Keratinocyte (primary cell): ENCODE measurements around the gene SPG7. TPM values are rescaled to one million over a fixed set of nuclear protein-coding genes. Genes with fewer than 3 reads are reported as not detected.

Experiments
- DNase-seq: peaks from one replicate; pipeline ENCODE4 v3.0.0-alpha.2; 2011; ENCODE audit warnings: low read depth, missing footprints, low spot score
- FAIRE-seq: peaks from 2 replicates; lab custom pipeline; 2011; peaks lifted over from hg19 to GRCh38; lab: Jason Lieb, UNC
- H2AFZ ChIP-seq: 2 replicates; pipeline ENCODE4 v1.6.0; 2012; ENCODE audit warnings: low read length, control low read depth, inconsistent platforms; ENCODE audit not compliant: control insufficient read depth
- H3K27ac ChIP-seq: 2 replicates; pipeline ENCODE4 v1.5.1; 2011; ENCODE audit warnings: low read length; ENCODE audit not compliant: control insufficient read depth, insufficient read depth
- H3K27me3 ChIP-seq: 3 replicates; pipeline ENCODE4 v1.6.0; 2011; ENCODE audit warnings: low read length; ENCODE audit not compliant: control insufficient read depth, insufficient read depth; ENCODE audit errors: extremely low read depth
- H3K36me3 ChIP-seq, 2 experiments: 2 replicates in 1 of 2; 3 replicates in 1 of 2; pipeline ENCODE4 v1.5.1; 2011; ENCODE audit warnings: low read length in 2 of 2, mild to moderate bottlenecking in 1 of 2; ENCODE audit not compliant: control insufficient read depth in 2 of 2, insufficient read depth in 2 of 2; ENCODE audit errors: extremely low read depth in 1 of 2
- H3K4me1 ChIP-seq: 3 replicates; pipeline ENCODE4 v1.5.1; 2011; ENCODE audit warnings: low read length; ENCODE audit not compliant: control insufficient read depth, insufficient read depth; ENCODE audit errors: extremely low read depth
- H3K4me2 ChIP-seq: 3 replicates; pipeline ENCODE4 v1.6.0; 2011; ENCODE audit warnings: low read depth, low read length; ENCODE audit not compliant: control insufficient read depth, insufficient read depth; ENCODE audit errors: extremely low read depth
- H3K4me3 ChIP-seq, 3 experiments: fragments of 200-600 bp in 1 of 3; sonication (generic) in 1 of 3; 2 replicates in 2 of 3; 3 replicates in 1 of 3; pipeline ENCODE4 v1.5.1; 2011 to 2016; ENCODE audit warnings: low read length in 3 of 3, mild to moderate bottlenecking in 3 of 3, control low read depth in 2 of 3, inconsistent platforms in 1 of 3, low read depth in 1 of 3, mixed read lengths in 1 of 3, mixed run types in 1 of 3, moderate library complexity in 1 of 3; ENCODE audit not compliant: control insufficient read depth in 2 of 3, insufficient read depth in 2 of 3; ENCODE audit errors: extremely low read depth in 1 of 3
- H3K79me2 ChIP-seq: 2 replicates; pipeline ENCODE4 v1.6.0; 2012; ENCODE audit warnings: low read length; ENCODE audit not compliant: control insufficient read depth, insufficient read depth
- H3K9ac ChIP-seq: 3 replicates; pipeline ENCODE4 v1.6.0; 2011; ENCODE audit warnings: low read length; ENCODE audit not compliant: control insufficient read depth, insufficient read depth; ENCODE audit errors: extremely low read depth
- H3K9me1 ChIP-seq: 3 replicates; pipeline ENCODE4 v1.6.0; 2011; ENCODE audit warnings: low read length; ENCODE audit not compliant: control insufficient read depth, insufficient read depth; ENCODE audit errors: extremely low read depth
- H3K9me3 ChIP-seq: 2 replicates; pipeline ENCODE4 v1.5.1; 2012; ENCODE audit warnings: low read depth, low read length; ENCODE audit not compliant: control insufficient read depth
- H4K20me1 ChIP-seq: 3 replicates; pipeline ENCODE4 v1.6.0; 2011; ENCODE audit warnings: low read length; ENCODE audit not compliant: control insufficient read depth, insufficient read depth; ENCODE audit errors: extremely low read depth
- EZH2 ChIP-seq: IDR thresholded peaks from one replicate; pipeline ENCODE4 v1.6.1; 2012; ENCODE audit warnings: inconsistent platforms, mild to moderate bottlenecking, low read length, moderate library complexity
- dilution Hi-C: fragments of 300-500 bp; cut with MboI; formaldehyde crosslinking; loops from one replicate; pipeline ENCODE4 v1.7.0; 2020; ENCODE audit warnings: low sequenced_read_pairs; ENCODE audit not compliant: extremely low pct_ligation_motif_present
- polyA plus RNA-seq, 5 experiments: library from polyadenylated mRNA; depleted of rRNA in 3 of 5; stranded (reverse) in 3 of 5; stranded (forward) in 1 of 5; unstranded in 1 of 5; fragments of >200 nt; gene quantifications; 1 replicate in 1 of 5; 2 replicates in 3 of 5; 3 replicates in 1 of 5; pipeline versions ENCODE4 v1.2.1 to v1.2.3, GENCODE V29; 2011 to 2012; ENCODE audit warnings: missing spikeins in 2 of 5, low read depth in 1 of 5, low replicate concordance in 1 of 5
- TF ChIP-seq, protein P1 (sequence below), 3 experiments: IDR thresholded peaks in 1 of 3; conservative IDR thresholded peaks in 1 of 3; optimal IDR thresholded peaks in 1 of 3; 2 replicates in 2 of 3; 3 replicates in 1 of 3; pipeline versions ENCODE3 to v1.5.1; 2011; ENCODE audit warnings: low read length in 3 of 3, mild to moderate bottlenecking in 3 of 3, moderate library complexity in 2 of 3, control low read depth in 1 of 3, inconsistent platforms in 1 of 3; ENCODE audit not compliant: insufficient read depth in 2 of 3; ENCODE audit errors: extremely low read depth in 1 of 3

SPG7 gene
- polyA plus RNA-seq, 1 donor (not counting 4 experiments of a cell fraction or from before 2014, with no cell fraction given) = 45.2 TPM

- FAIRE-seq (no peak), DNase-seq (no peak)
- peaks cover 20 to 38% of the 10 kb centered on the region in 2 experiments for H3K36me3 ChIP-seq
- H3K79me2 ChIP-seq = peaks cover 39% of the 10 kb centered on the region
- peak overlapping the region; percentile 8 for H3K27ac ChIP-seq
- dilution Hi-C loops = no loop called here
- peak overlapping the region; percentile 97 for H3K9ac ChIP-seq
- no peaks in the 10 kb centered on the region for H3K9me3 ChIP-seq
- no peaks in the 10 kb centered on the region for H3K27me3 ChIP-seq
- TF ChIP-seq EZH2 = no peak
- TF ChIP-seq, protein P1, sequence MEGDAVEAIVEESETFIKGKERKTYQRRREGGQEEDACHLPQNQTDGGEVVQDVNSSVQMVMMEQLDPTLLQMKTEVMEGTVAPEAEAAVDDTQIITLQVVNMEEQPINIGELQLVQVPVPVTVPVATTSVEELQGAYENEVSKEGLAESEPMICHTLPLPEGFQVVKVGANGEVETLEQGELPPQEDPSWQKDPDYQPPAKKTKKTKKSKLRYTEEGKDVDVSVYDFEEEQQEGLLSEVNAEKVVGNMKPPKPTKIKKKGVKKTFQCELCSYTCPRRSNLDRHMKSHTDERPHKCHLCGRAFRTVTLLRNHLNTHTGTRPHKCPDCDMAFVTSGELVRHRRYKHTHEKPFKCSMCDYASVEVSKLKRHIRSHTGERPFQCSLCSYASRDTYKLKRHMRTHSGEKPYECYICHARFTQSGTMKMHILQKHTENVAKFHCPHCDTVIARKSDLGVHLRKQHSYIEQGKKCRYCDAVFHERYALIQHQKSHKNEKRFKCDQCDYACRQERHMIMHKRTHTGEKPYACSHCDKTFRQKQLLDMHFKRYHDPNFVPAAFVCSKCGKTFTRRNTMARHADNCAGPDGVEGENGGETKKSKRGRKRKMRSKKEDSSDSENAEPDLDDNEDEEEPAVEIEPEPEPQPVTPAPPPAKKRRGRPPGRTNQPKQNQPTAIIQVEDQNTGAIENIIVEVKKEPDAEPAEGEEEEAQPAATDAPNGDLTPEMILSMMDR (optimal IDR thresholded peaks at IDR 0.05 in 1 of 3, IDR thresholded peaks at IDR 0.05 in 1 of 3, conservative IDR thresholded peaks at IDR 0.05 in 1 of 3; ENCODE audit: extremely low read depth in 1 of 3, insufficient read depth in 2 of 3, low read length in 3 of 3) = no peak
- peaks cover 13% of the 10 kb centered on the region for H3K9me1 ChIP-seq
- H3K4me3 ChIP-seq = peak overlapping the region in 2 of 3 experiments; percentile 25 to 57
- H2AFZ ChIP-seq = no peak overlapping the region
- H3K4me2 ChIP-seq = peak overlapping the region; percentile 99
- H3K4me1 ChIP-seq = peaks cover 52% of the 10 kb centered on the region
- H4K20me1 ChIP-seq = peaks cover 48% of the 10 kb centered on the region
Observed at GRCh38 chr16:89563639-89564392, 55.6 kb downstream of the SPG7 start.

DNA sequence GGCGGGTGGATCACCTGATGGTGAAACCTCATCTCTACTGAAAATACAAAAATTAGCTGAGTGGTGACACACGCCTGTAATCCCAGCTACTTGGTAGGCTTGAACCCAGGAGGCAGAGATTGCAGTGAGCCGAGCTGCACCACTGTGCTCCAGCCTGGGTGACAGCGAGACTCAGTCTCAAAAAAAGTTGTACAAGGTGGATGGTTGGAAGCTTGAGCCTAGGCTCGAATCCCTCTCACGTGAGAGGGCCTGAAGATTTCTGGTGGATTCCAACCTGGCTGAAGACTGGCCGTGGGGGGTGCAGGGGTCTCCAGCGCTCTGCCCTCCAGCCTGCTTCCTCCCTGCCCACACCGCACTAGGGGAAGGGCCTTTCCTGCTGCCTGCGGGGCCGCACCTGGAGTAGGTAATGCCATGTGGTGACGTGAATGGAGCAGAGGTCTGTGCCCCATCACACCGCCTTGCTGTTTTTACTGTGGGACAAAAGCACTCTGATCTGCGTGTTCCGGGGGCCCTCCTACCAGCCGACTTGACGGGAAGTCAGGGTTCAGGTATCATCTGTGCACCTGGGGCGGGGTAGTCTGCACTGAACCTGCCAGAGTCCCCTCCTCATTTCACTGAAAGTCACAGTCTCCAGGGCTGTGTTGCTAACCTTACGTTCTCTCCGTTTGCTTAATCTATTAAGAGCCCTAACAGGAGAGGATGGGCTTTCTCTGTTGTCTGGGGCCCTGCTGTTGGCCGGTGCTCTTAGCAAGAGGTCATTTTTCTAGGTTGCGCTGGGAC is 56.5 kb downstream of the SPG7 start:
- DNase-seq = no peak
- Histone ChIP-seq H3K4me1 (peaks cover 46% of the 10 kb centered on the region), H4K20me1 (peaks cover 48% of the 10 kb centered on the region), H3K4me2 (peak overlapping the region; percentile 99), H3K9ac (peak overlapping the region; percentile 97), H3K36me3 (peaks cover 20 to 38% of the 10 kb centered on the region in 2 experiments), H3K79me2 (peaks cover 39% of the 10 kb centered on the region), H2AFZ (no peak overlapping the region), H3K27ac (no peak overlapping the region), H3K9me3 (no peaks in the 10 kb centered on the region), H3K9me1 (peaks cover 13% of the 10 kb centered on the region), H3K27me3 (peaks cover under 1% of the 10 kb centered on the region), H3K4me3 (no peak overlapping the region)
- FAIRE-seq = no peak
- TF ChIP-seq, protein P1 (optimal IDR thresholded peaks at IDR 0.05 in 1 of 3, IDR thresholded peaks at IDR 0.05 in 1 of 3, conservative IDR thresholded peaks at IDR 0.05 in 1 of 3; ENCODE audit: extremely low read depth in 1 of 3, insufficient read depth in 2 of 3, low read length in 3 of 3) = no peak
- TF ChIP-seq EZH2 = no peak
- dilution Hi-C loops = no loop called here
